ENCODE measurements around the gene PSMB8.

- no peak for TF ChIP-seq CTCF (conservative IDR thresholded peaks at IDR 0.05; ENCODE audit: low read length)
- no peak for TF ChIP-seq EZH2phosphoT487 (IDR thresholded peaks at IDR 0.05; ENCODE audit: borderline replicate concordance, low read depth, low read length)
These were observed 34.7 kb downstream of the PSMB8 start for GRCh38 chr6:32809171-32809570.
